ENCODE results near the gene AUTS2. TPM values are rescaled to one million over a fixed set of nuclear protein-coding genes. Genes with fewer than 3 reads are reported as not detected.

AUTS2 gene
- total RNA-seq, 1 experiment from 2014 or later = 42.1 TPM

- Histone ChIP-seq H3K27ac (ENCODE audit: low read depth, low read length, poor library complexity, severe bottlenecking) (no peak overlapping the region), H3K4me3 (ENCODE audit: low read depth, low read length, poor library complexity, severe bottlenecking) (no peak overlapping the region), H3K36me3 (ENCODE audit: insufficient read depth, low read length, poor library complexity, severe bottlenecking) (no peaks in the 10 kb centered on the region), H3K9me3 (ENCODE audit: low read depth, low read length, poor library complexity, severe bottlenecking) (no peaks in the 10 kb centered on the region), H3K27me3 (replicated peaks; ENCODE audit: insufficient read depth, low read depth, low read length, poor library complexity) (no peaks in the 10 kb centered on the region), H3K4me1 (ENCODE audit: insufficient read depth, low read length, poor library complexity, severe bottlenecking) (peaks cover 4% of the 10 kb centered on the region)
- POLR2A ChIA-PET (ENCODE audit: low non-redundant PET) = no interaction called here
- no peak for TF ChIP-seq CTCF (conservative IDR thresholded peaks at IDR 0.05; ENCODE audit: low read depth, low read length)
- no peak for TF ChIP-seq EZH2 (IDR thresholded peaks at IDR 0.05; ENCODE audit: borderline replicate concordance, low read depth, low read length, poor library complexity, severe bottlenecking)
- intact Hi-C loops (cut with micrococcal nuclease; ENCODE audit: unreplicated experiment) = loop anchor here (5.0 kb wide), 1 partner anchor 241 kb away; no protein-coding TSS in a partner anchor
- CTCF ChIA-PET = no interaction called here
- DNase-seq (ENCODE audit: low spot score) = no peak
- TSS peak; percentile 39 for BruUV-seq (replicated peaks)
Measured at GRCh38 chr7:69596056-69596455, 2.2 kb upstream of the AUTS2 start.

DNA sequence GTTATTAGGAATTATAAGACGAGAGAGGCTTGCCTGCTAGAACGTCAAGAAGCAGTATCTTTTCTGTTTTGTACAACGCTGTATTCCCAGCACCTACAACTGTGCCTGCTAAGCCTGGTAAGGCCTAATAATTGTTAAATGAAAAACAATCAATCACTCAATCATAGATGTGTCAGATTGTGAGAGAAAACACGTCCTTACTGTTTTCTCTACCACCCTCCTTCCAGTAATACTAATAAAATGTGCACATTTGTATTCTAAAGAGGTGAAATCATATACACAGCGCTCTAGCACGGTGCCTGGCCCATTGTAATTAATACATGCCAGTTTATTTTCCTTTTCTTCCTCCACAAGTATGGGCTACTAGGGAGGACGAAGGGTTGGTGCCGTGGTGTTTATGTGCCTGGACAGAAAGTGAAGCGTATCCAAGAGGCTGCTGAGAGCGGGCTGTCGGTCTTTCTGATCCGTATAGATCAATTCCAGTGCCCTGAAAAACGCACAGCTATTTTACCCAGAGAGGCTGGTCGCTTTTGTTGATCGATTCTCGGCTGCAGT lies 1.5 kb upstream of the AUTS2 start:
- BruUV-seq (replicated peaks) = no TSS peak
- no peaks in the 10 kb centered on the region for H3K36me3 ChIP-seq (ENCODE audit: insufficient read depth, low read length, poor library complexity, severe bottlenecking)
- POLR2A ChIA-PET (ENCODE audit: low non-redundant PET) = interaction anchor here (0.6 kb wide), 1 partner anchor 8 kb away, joined by 13 read pairs; no protein-coding TSS in a partner anchor
- no peak overlapping the region for H3K27ac ChIP-seq (ENCODE audit: low read depth, low read length, poor library complexity, severe bottlenecking)
- H3K4me1 ChIP-seq (ENCODE audit: insufficient read depth, low read length, poor library complexity, severe bottlenecking) = peaks cover 4% of the 10 kb centered on the region
- TF ChIP-seq CTCF (conservative IDR thresholded peaks at IDR 0.05; ENCODE audit: low read depth, low read length) (no peak), EZH2 (IDR thresholded peaks at IDR 0.05; ENCODE audit: borderline replicate concordance, low read depth, low read length, poor library complexity, severe bottlenecking) (no peak)
- CTCF ChIA-PET = interaction anchor here (0.6 kb wide), 1 partner anchor 946 kb away, joined by 7 read pairs; no protein-coding TSS in a partner anchor
- peak overlapping the region; percentile 69 for H3K4me3 ChIP-seq (ENCODE audit: low read depth, low read length, poor library complexity, severe bottlenecking)
- H3K27me3 ChIP-seq (replicated peaks; ENCODE audit: insufficient read depth, low read depth, low read length, poor library complexity) = no peaks in the 10 kb centered on the region
- DNase-seq (ENCODE audit: low spot score) = no peak
- intact Hi-C loops (cut with micrococcal nuclease; ENCODE audit: unreplicated experiment) = loop anchor here (5.0 kb wide), 1 partner anchor 241 kb away; no protein-coding TSS in a partner anchor
- H3K9me3 ChIP-seq (ENCODE audit: low read depth, low read length, poor library complexity, severe bottlenecking) = no peaks in the 10 kb centered on the region

DNA sequence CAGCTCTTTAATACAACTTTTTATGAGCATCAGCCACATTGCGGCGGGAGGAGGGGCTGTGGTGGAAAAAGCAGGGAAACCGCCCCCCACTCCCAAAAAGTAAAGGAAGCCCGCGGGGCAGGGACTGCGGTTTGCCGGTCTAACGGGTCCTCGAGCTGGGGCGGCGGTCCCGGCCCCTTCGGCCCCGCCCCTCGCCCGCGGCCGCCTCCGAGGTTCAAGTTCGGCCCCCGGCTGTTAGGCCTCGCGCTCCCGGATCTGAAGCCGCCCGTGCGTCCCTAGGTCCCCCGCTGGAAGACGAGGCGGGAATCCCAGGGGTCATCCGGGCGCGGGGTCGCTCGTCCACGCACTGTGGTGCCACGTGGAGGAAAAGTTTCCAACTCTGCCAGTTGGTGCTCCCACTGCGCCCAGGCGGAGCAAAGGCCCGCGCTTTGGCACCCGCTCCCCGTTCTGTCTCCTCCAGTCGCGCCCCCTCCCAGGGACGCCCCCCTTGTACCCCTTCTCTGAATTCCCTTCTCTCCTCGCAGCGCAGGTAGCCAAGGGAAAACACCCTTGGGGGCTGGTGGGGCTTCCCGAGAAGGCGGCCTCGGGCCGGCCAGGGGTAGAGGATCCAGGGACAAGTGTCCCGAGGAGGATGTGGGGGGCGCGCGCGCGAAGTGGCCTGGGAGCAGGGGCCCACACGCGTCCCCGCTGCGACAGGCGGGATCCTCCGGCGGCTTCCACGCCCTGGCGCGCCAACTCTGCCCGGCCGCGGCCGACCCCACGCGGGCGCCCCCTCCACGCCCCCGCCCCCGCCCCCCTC lies 798 bp upstream of the AUTS2 start:
- H3K36me3 ChIP-seq (ENCODE audit: insufficient read depth, low read length, poor library complexity, severe bottlenecking) = no peaks in the 10 kb centered on the region
- no peaks in the 10 kb centered on the region for H3K9me3 ChIP-seq (ENCODE audit: low read depth, low read length, poor library complexity, severe bottlenecking)
- H3K4me1 ChIP-seq (ENCODE audit: insufficient read depth, low read length, poor library complexity, severe bottlenecking) = peaks cover 8% of the 10 kb centered on the region
- peak overlapping the region; percentile 65 for H3K27ac ChIP-seq (ENCODE audit: low read depth, low read length, poor library complexity, severe bottlenecking)
- POLR2A ChIA-PET (ENCODE audit: low non-redundant PET) = interaction anchor here (0.6 kb wide), 1 partner anchor 7 kb away, joined by 13 read pairs; no protein-coding TSS in a partner anchor
- DNase-seq (ENCODE audit: low spot score) = no peak
- H3K27me3 ChIP-seq (replicated peaks; ENCODE audit: insufficient read depth, low read depth, low read length, poor library complexity) = no peaks in the 10 kb centered on the region
- CTCF ChIA-PET = interaction anchor here (0.6 kb wide), 1 partner anchor 946 kb away, joined by 7 read pairs; no protein-coding TSS in a partner anchor
- intact Hi-C loops (cut with micrococcal nuclease; ENCODE audit: unreplicated experiment) = loop anchor here (5.0 kb wide), 1 partner anchor 240 kb away; no protein-coding TSS in a partner anchor
- no TSS peak for BruUV-seq (replicated peaks)
- peak overlapping the region; percentile 69 for H3K4me3 ChIP-seq (ENCODE audit: low read depth, low read length, poor library complexity, severe bottlenecking)
- no peak for TF ChIP-seq EZH2 (IDR thresholded peaks at IDR 0.05; ENCODE audit: borderline replicate concordance, low read depth, low read length, poor library complexity, severe bottlenecking)
- no peak for TF ChIP-seq CTCF (conservative IDR thresholded peaks at IDR 0.05; ENCODE audit: low read depth, low read length)

Data from A673 (cell line).